GM23248 (cell line): Measurements from ENCODE around the gene HOXA5.

Source experiments
- EZH2 ChIP-seq: fragments of 200-600 bp; sonication (generic); IDR thresholded peaks from 2 replicates; pipeline ENCODE4 v1.6.1; 2018; ENCODE audit warnings: antibody characterized with exemption, mild to moderate bottlenecking; ENCODE audit not compliant: insufficient read depth, poor library complexity, severe bottlenecking
- EZH2phosphoT487 ChIP-seq: fragments of 200-600 bp; sonication (generic); IDR thresholded peaks from 2 replicates; pipeline ENCODE4 v1.6.1; 2018; ENCODE audit warnings: antibody characterized with exemption, moderate library complexity, mild to moderate bottlenecking, low read depth; ENCODE audit not compliant: insufficient read depth

DNA sequence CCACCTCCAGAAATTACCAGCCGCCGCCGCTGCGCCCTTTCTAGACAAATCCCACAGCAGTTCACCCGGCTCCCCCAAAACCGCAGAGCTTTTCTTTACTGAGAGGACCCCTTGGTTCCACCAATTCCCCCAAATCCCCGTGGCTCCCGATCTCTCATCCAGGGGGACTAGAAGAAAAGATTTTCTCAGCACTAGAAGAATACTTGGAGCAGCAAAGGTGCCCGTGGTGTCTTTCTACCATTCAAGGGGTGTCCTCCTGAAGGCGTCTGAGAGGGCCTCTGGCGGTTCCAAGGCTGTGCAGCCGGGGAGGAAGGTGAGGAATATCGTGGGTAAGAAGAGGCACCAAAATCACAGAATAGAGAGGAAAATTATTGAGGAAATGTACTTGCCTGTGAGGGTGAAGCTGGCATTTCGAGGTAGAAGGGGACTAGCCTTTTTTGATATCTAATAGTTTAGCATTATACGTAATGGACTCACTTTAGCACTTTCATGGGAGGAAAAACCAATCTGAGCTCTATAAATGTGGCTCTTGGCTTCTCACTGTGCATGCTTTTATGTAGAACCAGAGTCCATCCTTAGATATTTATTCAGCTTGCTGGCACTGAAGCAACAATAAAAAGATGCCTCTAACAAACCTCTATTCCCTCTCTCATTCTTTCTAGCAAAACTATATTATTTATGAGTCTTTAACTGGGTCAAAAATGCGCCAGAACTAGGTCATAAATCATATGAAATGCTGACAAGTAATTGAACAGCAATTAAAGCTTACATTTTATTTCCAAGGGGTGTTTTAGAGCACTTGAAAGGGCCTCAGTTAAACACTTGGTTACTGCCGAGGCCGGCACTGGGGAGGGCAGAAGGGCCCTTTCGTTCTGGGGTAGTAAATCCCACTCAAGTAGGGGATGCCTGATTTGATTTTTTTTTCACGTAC is 27.2 kb downstream of the HOXA5 start:
- TF ChIP-seq EZH2phosphoT487, result no peak
- no peak for TF ChIP-seq EZH2
